Measurements from ENCODE around the gene RBM28.

DNA sequence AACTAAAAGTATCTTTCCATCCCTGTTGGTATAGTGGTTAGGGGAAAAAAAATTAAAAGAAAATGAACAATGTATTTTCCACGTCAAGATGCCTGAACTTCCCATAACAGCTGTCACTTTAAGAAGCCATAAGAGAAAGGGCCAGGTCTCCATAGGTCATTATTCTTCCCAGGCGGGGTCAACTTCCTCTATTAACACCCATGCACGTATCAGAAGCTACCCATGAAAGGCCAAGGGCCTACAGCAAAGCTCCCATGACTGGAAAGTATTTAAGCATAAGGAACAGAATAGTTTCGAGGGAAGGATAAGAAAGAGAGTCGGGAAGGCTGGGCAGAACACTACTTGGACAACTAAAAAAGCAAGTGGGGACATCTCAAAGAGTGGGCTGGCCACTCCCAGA, 40.1 kb downstream of the RBM28 start:
- TF ChIP-seq EZH2 (IDR thresholded peaks at IDR 0.05; ENCODE audit: borderline replicate concordance, low read depth, low read length, severe bottlenecking), result no peak
- TF ChIP-seq CTCF (IDR thresholded peaks at IDR 0.05; ENCODE audit: borderline replicate concordance, extremely low read depth, low read length, poor library complexity, severe bottlenecking), result no peak

Data from DND-41 (cell line).